Keratinocyte (primary cell): Measurements from ENCODE around the gene SLC19A1.

Source experiments
- EZH2 ChIP-seq: IDR thresholded peaks from one replicate; pipeline ENCODE4 v1.6.1; 2012; ENCODE audit warnings: inconsistent platforms, mild to moderate bottlenecking, low read length, moderate library complexity
- TF ChIP-seq, protein P1 (sequence below), 3 experiments: IDR thresholded peaks in 1 of 3; conservative IDR thresholded peaks in 1 of 3; optimal IDR thresholded peaks in 1 of 3; 2 replicates in 2 of 3; 3 replicates in 1 of 3; pipeline versions ENCODE3 to v1.5.1; 2011; ENCODE audit warnings: low read length in 3 of 3, mild to moderate bottlenecking in 3 of 3, moderate library complexity in 2 of 3, control low read depth in 1 of 3, inconsistent platforms in 1 of 3; ENCODE audit not compliant: insufficient read depth in 2 of 3; ENCODE audit errors: extremely low read depth in 1 of 3

DNA sequence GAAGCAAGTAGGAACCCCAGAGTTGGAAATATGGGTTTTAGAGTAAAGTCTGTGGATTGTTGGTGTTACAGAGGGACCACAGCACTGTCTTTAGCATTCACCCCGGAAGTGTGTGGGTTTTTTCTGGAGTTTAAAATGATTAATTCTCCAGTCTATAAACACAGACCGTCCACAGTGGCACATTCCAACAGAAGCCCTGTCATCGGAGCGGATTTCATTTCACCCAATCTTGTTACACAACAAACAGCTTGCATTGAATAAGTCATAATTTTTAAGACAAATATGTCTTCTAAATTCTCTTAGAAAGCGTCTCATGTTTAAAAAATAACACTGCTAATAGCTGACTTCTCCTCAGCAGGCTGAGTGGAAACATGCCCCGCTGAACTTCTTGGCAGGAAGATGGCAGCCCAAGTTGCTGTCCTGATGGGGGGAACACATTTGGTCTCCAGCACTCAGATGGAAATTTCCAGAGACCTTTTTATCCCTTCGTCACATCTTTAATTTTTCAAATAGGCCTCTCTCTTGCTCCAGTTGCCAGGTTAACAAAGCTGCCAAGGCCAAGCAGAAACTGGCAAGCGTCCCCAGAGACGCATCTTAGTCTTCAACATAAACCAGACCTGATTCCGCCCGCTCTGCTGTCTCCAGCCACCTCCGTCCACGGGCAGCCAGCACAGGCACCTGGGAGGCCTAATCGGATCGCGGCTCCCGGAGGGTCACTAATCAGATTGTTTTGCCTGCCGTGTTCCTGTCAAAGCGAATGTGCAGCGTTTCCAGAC lies 28.8 kb upstream of the SLC19A1 start:
- TF ChIP-seq, protein P1, sequence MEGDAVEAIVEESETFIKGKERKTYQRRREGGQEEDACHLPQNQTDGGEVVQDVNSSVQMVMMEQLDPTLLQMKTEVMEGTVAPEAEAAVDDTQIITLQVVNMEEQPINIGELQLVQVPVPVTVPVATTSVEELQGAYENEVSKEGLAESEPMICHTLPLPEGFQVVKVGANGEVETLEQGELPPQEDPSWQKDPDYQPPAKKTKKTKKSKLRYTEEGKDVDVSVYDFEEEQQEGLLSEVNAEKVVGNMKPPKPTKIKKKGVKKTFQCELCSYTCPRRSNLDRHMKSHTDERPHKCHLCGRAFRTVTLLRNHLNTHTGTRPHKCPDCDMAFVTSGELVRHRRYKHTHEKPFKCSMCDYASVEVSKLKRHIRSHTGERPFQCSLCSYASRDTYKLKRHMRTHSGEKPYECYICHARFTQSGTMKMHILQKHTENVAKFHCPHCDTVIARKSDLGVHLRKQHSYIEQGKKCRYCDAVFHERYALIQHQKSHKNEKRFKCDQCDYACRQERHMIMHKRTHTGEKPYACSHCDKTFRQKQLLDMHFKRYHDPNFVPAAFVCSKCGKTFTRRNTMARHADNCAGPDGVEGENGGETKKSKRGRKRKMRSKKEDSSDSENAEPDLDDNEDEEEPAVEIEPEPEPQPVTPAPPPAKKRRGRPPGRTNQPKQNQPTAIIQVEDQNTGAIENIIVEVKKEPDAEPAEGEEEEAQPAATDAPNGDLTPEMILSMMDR (optimal IDR thresholded peaks at IDR 0.05 in 1 of 3, IDR thresholded peaks at IDR 0.05 in 1 of 3, conservative IDR thresholded peaks at IDR 0.05 in 1 of 3; ENCODE audit: extremely low read depth in 1 of 3, insufficient read depth in 2 of 3, low read length in 3 of 3): no peak
- no peak for TF ChIP-seq EZH2
